ENCODE data around the gene SDR42E2.

DNA sequence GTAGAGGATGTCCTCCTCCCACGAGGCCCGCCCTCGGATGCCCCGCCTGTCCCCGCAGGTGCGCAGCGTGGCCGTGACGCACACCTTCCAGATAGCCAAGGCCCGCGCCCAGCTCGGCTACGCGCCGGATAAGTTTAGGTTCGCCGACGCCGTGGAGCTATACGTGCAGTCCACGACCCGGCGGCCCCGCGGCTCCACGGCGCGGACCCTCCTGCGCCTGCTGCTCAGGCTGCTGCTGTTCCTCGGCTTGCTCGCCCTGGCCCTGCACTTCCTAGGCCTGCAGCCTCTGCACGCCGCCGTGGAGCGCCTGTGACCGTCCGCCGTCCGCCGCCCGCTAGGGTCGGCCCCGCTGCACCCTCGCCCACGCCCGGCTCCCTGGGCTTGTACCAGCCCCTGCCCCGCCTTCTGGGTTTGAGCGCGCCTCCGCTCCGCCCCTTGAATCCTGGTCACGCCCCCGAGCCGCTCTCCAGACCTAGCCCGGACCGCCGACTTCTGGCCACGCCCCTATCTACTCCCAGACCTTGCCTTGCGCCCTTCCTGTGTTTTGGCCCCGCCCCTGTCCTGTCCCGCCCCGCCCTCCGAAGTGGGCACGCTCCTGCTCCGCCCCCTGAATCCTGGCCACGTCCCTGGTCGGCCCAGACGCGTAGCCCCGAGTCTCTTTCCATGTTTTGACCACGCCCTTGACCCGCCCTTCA lies 27.9 kb downstream of the SDR42E2 start:
- TF ChIP-seq, protein P1, sequence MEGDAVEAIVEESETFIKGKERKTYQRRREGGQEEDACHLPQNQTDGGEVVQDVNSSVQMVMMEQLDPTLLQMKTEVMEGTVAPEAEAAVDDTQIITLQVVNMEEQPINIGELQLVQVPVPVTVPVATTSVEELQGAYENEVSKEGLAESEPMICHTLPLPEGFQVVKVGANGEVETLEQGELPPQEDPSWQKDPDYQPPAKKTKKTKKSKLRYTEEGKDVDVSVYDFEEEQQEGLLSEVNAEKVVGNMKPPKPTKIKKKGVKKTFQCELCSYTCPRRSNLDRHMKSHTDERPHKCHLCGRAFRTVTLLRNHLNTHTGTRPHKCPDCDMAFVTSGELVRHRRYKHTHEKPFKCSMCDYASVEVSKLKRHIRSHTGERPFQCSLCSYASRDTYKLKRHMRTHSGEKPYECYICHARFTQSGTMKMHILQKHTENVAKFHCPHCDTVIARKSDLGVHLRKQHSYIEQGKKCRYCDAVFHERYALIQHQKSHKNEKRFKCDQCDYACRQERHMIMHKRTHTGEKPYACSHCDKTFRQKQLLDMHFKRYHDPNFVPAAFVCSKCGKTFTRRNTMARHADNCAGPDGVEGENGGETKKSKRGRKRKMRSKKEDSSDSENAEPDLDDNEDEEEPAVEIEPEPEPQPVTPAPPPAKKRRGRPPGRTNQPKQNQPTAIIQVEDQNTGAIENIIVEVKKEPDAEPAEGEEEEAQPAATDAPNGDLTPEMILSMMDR (IDR thresholded peaks at IDR 0.05; ENCODE audit: extremely low read depth in 1 of 2, insufficient read depth in 1 of 2, low read depth in 1 of 2, low read length in 2 of 2): no peak
- peak; percentile 62 for TF ChIP-seq POLR2A (IDR thresholded peaks at IDR 0.05; ENCODE audit: low read depth, low read length)
- TF ChIP-seq FOS (IDR thresholded peaks at IDR 0.05; ENCODE audit: borderline replicate concordance, insufficient read depth, low read length): no peak
- no peak for TF ChIP-seq EZH2 (IDR thresholded peaks at IDR 0.05; ENCODE audit: borderline replicate concordance, low read depth, low read length, severe bottlenecking)
- TF ChIP-seq MAX (IDR thresholded peaks at IDR 0.05; ENCODE audit: insufficient read depth, insufficient read length): no peak
- TF ChIP-seq POLR2AphosphoS5 (IDR thresholded peaks at IDR 0.05; ENCODE audit: insufficient read depth, low read depth, low read length): peak; percentile 34
- no peak for TF ChIP-seq JUN (IDR thresholded peaks at IDR 0.05; ENCODE audit: borderline replicate concordance, insufficient read depth, insufficient read length, low read depth)
- TF ChIP-seq MYC (IDR thresholded peaks at IDR 0.05; ENCODE audit: low read depth, low read length): no peak
